ENCODE measurements around the gene TOMM7. TPM values are rescaled to one million over a fixed set of nuclear protein-coding genes. Genes with fewer than 3 reads are reported as not detected.

TOMM7 gene
- total RNA-seq, 1 donor: 343 TPM

Other genes starting within 250 kb of the TOMM7 start
- 36.0 TPM for gene IL6, start 95.6 kb downstream of the TOMM7 start, total RNA-seq
- 14.6 TPM for gene HYCC1, start 191.3 kb upstream of the TOMM7 start, total RNA-seq

Measured in mononuclear cell (primary cell).